NCI-H2196 (cell line): Measurements from ENCODE around the gene TIMP4.

Experiments
- DNase-seq: peaks from one replicate; lab custom pipeline; 2025; ENCODE audit not compliant: unreplicated experiment; lab: John Stamatoyannopoulos, UW

The TIMP4 gene

GRCh38 chr3:12186046-12186445 lies 27.3 kb upstream of the TIMP4 start:
- no peak for DNase-seq

DNA sequence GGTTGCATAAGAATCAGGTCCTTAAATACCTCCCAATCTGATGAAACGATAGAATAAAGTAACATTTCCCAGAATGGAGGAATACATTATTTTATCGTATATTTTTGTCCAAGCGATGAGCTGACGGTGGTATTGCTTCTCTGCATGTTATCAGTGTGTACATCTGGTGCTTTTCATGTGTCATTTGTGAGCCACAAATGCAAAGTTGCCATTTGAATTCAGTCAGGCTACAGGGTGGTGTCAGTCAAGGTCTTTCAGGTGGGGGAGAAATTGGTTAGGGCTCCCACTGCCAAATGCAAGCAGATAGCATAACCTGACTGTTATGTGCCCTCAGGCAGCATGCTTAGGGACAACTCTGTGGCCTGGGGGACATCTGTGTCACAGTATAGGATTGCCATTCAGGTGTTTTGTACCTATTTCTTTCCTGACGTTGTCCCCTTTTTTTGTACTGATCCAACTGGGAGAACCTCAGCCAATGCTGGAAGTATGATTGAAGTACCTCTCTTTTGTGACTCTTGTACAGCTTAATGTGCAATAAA lies 26.5 kb upstream of the TIMP4 start:
- DNase-seq = no peak

DNA sequence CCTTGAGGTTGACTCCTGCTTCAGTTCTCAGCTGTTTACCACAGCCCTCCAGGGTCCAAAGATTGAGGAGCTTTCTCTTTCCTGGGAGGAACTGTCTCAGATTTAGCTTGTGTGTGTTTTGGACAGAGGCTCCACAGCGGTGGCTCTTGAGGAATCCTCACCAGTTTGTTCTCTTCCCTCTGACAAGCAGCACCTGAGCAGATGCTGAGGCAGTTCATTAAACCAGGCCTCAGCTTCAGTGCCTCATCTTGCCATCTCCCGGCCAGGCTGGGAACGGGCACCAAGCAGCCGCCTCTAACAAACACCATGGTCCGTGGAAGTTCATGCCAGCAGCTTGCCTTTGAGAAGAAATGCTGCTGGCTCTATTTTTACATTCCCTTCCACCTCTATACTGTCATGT lies 25.8 kb upstream of the TIMP4 start:
- no peak for DNase-seq

GRCh38 chr3:12182687-12183441 lies 24.2 kb upstream of the TIMP4 start:
- no peak for DNase-seq

- no peak for DNase-seq
Measured at GRCh38 chr3:12181806-12182205, 23.1 kb upstream of the TIMP4 start.

DNA sequence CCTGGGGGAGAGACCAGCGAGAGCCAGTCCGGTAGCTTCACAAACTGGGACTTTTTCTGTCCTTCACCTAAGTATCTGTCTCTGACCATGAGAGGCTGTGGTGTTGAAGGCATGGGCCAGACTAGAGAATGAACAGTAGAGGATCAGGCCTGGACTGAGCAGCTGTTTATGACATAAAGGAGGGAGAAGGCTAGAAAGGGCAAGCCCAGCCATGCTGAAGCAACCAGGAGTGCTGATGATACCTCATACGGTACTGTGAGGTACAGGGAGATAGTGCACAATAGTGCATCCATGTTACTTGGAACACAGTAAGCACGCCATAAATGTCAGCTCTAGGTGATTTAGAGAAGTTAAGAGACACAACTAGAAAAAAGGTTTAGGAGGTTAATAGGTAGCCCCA lies 22.6 kb upstream of the TIMP4 start:
- DNase-seq = no peak

- no peak for DNase-seq
Measured at GRCh38 chr3:12180631-12181030, 21.9 kb upstream of the TIMP4 start.

GRCh38 chr3:12180218-12180617 lies 21.5 kb upstream of the TIMP4 start:
- no peak for DNase-seq

GRCh38 chr3:12179441-12179840 lies 20.7 kb upstream of the TIMP4 start:
- DNase-seq = no peak

GRCh38 chr3:12178091-12178820 lies 19.5 kb upstream of the TIMP4 start:
- DNase-seq = no peak

DNA sequence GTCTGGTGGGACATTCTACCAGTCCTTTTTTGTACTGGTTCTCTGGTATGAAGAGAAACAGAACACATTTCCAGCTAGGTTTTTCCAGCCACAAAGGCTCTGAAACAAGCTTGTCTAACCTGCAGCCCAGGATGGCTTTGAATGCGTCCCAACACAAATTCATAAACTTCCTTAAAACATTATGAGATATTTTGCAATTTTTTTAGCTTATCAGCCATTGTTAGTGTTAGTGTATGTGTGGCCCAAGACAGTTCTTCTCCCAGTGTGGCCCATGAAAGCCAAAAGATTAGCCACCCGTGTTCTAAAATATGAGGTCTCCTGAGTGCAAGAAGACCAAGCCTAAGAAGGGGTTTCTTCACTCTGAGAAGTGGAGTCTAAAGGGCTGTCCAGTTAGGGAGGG lies 18.4 kb upstream of the TIMP4 start:
- DNase-seq = no peak

DNA sequence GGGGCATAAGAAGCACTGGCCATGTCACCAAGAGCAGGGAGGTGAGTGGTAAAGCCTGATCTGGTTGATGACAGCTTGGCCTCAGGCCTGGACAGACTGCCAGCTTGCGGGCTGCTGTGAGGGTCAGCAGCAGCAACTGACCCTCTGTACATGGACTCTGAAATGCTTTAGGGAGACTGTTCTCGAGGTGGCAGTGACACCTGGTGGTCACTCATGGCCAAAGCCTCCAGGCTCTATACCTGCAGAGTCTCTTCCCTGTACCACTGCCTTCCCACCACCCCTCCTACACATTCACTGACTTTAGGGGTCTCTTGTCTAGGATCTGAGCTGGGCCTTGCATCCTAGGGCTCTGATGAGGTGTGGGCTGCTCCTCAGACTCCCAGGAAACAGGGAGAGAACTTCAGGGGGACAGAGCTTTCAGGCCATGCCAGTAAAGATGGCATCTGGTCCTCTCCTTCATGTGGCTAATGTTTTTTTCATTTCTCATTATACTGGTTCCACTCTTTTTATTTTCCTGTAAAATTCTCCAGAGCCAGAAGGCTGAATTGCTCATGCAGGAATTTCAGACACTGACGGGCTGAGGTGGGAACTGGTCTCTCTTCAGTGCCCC lies 17.2 kb upstream of the TIMP4 start:
- peak; percentile 1 for DNase-seq

GRCh38 chr3:12175137-12175593 lies 16.5 kb upstream of the TIMP4 start:
- DNase-seq = no peak

DNA sequence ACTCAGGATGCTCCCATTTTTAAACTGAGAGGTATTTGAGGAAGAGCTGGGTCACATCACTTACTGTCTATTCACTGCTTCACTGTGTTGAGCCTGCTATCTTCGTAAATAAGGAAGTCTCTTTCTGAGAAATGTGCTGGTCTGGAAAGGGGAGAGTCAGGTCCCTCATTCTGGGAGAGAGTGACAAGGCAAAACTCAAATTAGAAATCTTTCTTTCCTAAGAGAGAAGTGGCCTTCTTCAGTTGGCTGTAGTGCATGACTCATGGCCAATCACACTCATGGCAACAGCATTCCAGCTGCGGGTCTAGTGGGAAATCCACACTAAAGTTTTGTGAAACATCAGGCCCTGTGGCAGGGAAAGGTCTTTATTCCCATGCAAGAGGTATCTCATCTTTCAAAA lies 11.5 kb upstream of the TIMP4 start:
- DNase-seq = no peak

DNA sequence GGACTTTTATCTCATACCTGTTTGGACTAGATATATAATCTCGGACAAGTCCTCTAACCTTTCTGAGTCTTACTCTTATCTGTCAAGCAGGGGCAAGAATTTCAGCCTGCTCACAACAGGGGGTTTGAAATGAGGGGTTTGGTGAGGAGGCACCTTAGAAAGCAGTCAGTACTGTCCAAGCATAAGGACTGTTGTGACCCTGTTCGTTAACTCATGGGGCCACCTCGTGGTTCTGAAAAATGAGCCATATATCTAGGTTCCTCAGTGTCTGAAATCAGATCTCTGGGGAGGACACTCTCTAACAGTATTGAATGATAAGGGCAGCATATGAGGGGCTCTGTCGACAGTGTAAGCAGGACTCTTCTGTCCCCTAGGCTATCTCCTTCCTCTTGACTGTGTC lies 7.2 kb upstream of the TIMP4 start:
- no peak for DNase-seq

DNA sequence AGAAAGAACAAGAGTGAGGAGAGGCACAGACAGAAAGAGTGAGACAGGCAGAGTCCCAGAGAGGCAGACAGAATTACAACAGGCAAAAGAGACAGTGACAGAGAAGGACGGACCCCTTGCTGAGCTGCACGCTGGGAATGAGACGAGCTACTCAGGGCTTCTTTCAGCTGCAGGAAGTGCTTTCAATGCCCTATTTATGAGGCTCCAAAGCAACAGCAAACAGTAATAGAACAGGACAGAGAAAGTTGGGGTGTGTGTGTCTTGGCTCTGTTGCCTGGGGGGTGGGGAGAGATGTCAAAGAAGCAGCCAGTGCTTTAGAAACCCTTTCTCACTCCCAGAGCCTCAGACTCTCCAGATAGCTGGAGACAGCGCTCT lies 502 bp upstream of the TIMP4 start:
- no peak for DNase-seq

GRCh38 chr3:12157026-12157425 lies 1.7 kb downstream of the TIMP4 start:
- no peak for DNase-seq

DNA sequence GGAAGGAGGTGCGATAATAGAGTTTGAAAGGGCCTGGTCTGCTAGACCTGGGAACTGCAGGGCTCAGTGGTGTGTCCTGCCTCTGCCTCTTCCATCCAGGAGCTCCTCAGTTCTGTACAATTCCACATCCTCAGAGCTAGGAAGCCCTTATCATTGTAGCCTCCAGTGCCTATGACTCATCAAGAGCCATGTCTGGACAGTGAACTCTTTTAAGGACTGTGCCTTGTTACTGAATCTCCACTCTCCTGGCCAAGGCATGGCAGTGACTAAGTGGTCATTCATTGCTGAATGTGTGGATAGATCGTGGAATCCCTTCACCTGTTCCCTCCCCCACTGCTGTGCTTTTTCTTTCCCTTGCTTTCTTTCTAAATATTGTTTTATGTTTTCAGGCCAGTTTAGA lies 2.9 kb downstream of the TIMP4 start:
- no peak for DNase-seq

- no peak for DNase-seq
Measured at GRCh38 chr3:12155264-12155663, 3.4 kb downstream of the TIMP4 start.

DNA sequence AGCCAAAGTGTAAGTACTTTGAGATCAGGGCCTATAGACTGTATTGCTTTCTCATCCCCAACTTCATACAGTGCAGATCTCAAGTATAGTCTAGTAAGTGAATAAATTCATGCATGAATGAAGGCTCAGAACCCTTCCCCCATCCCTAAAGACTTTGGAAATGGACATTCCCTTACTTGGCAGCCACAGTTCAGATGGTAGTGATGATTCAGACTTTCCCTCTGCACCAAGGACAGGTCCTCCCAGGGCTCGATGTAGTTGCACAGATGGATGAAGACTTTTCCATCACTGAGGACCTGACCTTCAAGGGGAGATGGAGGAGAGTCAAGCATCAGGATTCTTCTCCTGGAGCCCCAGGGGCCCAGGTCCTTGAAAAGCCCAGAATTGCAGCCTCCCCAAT lies 4.6 kb downstream of the TIMP4 start:
- DNase-seq = no peak

DNA sequence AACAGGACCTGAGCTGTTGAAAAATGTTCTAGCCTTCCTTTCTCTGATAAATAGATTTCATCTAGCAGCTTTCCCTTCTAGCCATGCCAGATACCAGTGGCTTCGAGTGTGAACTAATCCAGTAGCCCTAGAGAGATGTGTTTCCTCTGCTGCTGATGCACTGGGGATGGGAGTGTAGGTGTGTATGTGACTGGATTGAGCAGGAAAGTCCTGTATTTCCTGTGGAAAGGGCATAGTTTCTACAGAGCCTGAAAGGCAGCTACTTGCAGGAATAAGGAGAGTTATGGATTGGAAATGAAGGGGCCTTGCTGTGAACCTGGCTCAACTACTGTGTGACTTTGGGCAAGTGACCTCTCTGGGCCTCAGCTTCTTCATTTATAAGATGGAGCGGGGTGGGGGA lies 8.6 kb downstream of the TIMP4 start:
- DNase-seq = no peak

GRCh38 chr3:12149029-12149428 lies 9.7 kb downstream of the TIMP4 start:
- no peak for DNase-seq
